ENCODE data around the gene FYCO1. TPM values are rescaled to one million over a fixed set of nuclear protein-coding genes. Genes with fewer than 3 reads are reported as not detected.

FYCO1 gene
- total and polyA plus RNA-seq, 9 of the 15 experiments (the other 6 are each of a cell fraction or from before 2014, with no cell fraction given), result 2.1 to 13.8 (median 7.4) TPM

DNA sequence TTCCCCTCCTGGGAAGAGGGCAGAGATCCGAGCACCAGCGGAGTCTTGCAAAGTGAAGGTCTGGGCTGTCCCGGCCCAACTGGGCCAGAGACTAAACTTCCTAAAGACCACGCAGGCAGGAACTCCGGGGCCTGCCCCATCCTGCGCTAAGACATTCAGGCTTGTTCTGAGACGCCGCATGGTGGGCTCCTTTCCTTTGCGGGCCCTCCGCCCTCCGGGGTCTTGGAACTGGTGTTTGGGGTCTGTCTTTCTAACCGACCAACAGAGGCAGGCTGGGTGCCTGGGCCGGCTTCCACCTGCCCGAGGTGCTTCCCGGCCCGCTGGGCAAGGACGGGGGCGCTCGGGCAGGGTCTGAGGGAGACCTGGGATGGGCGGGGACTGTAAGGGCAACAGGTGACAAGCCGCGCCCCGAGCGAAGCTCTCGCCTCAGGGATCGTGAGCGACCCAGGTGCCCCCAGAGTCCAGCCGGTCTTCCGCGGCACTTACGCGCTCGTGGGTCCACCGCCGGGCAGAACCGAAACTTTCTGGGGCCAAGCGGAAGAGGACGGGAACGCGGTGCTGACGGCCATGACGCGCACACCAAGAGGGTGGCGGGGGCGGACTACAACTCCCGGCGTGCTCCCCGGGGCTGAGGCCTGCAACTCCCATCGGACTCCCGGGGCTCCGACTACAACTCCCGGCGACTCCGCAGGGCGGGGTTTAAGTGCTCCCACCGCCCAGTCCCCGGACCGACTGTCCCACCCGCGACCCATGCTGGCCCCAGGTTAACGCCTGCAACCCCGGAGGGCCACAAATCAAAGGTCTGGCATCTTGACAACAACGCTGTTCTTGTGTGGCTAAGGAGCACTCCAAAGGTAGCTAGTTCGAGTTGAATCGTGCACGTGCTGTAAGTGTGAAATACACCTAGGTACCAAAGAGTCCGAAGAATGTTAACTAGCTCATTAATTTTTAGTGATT is at the start of gene FYCO1 (continued):
- TF ChIP-seq RB1 (IDR thresholded peaks at IDR 0.05; ENCODE audit: low read depth) (peak; percentile 70; the same call in 1 of the 2 replicates), ZNF316 (IDR thresholded peaks at IDR 0.05) (no peak), NONO (IDR thresholded peaks at IDR 0.05; ENCODE audit: low read depth in 2 of 2, low read length in 1 of 2) (no peak), ZNF324 (CRISPR knock-in tag; IDR thresholded peaks at IDR 0.05) (no peak), SMAD3 (CRISPR knock-in tag; conservative IDR thresholded peaks at IDR 0.05) (peak; percentile 25; the same call in 1 of the 2 replicates), SPI1 (IDR thresholded peaks at IDR 0.05; ENCODE audit: borderline replicate concordance, low read depth, low read length) (peak; percentile 31; the same call in 1 of the 2 replicates), ZNF445 (CRISPR knock-in tag; IDR thresholded peaks at IDR 0.05; ENCODE audit: low read depth) (0 out of 2 replicates have a peak, but pooled peaks have one; percentile 14), HLTF (IDR thresholded peaks at IDR 0.05) (no peak), RBBP5 (IDR thresholded peaks at IDR 0.05; ENCODE audit: borderline replicate concordance, insufficient read depth, low read length, poor library complexity, severe bottlenecking) (peak; percentile 90), POLR2B (IDR thresholded peaks at IDR 0.05; ENCODE audit: low read depth, partially characterized antibody) (peak; percentile 58), THRAP3 (IDR thresholded peaks at IDR 0.05; ENCODE audit: borderline replicate concordance) (no peak), HNRNPL (IDR thresholded peaks at IDR 0.05; ENCODE audit: low read depth, low read length) (no peak), SOX6 (IDR thresholded peaks at IDR 0.05) (peak; percentile 7; the same call in 1 of the 2 replicates), ZKSCAN3 (CRISPR knock-in tag; IDR thresholded peaks at IDR 0.05) (no peak), MBD2 (IDR thresholded peaks at IDR 0.05; ENCODE audit: borderline replicate concordance, low read depth) (peak; percentile 94), TEAD4 (IDR thresholded peaks at IDR 0.05; ENCODE audit: low read length) (no peak; the same call in 1 of the 2 replicates), TEAD4 (CRISPR knock-in tag; IDR thresholded peaks at IDR 0.05; ENCODE audit: borderline replicate concordance) (no peak)
- TF ChIP-seq, protein P1, sequence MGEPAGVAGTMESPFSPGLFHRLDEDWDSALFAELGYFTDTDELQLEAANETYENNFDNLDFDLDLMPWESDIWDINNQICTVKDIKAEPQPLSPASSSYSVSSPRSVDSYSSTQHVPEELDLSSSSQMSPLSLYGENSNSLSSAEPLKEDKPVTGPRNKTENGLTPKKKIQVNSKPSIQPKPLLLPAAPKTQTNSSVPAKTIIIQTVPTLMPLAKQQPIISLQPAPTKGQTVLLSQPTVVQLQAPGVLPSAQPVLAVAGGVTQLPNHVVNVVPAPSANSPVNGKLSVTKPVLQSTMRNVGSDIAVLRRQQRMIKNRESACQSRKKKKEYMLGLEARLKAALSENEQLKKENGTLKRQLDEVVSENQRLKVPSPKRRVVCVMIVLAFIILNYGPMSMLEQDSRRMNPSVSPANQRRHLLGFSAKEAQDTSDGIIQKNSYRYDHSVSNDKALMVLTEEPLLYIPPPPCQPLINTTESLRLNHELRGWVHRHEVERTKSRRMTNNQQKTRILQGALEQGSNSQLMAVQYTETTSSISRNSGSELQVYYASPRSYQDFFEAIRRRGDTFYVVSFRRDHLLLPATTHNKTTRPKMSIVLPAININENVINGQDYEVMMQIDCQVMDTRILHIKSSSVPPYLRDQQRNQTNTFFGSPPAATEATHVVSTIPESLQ (CRISPR knock-in tag; IDR thresholded peaks at IDR 0.05), result no peak
- TF ChIP-seq, protein P2, sequence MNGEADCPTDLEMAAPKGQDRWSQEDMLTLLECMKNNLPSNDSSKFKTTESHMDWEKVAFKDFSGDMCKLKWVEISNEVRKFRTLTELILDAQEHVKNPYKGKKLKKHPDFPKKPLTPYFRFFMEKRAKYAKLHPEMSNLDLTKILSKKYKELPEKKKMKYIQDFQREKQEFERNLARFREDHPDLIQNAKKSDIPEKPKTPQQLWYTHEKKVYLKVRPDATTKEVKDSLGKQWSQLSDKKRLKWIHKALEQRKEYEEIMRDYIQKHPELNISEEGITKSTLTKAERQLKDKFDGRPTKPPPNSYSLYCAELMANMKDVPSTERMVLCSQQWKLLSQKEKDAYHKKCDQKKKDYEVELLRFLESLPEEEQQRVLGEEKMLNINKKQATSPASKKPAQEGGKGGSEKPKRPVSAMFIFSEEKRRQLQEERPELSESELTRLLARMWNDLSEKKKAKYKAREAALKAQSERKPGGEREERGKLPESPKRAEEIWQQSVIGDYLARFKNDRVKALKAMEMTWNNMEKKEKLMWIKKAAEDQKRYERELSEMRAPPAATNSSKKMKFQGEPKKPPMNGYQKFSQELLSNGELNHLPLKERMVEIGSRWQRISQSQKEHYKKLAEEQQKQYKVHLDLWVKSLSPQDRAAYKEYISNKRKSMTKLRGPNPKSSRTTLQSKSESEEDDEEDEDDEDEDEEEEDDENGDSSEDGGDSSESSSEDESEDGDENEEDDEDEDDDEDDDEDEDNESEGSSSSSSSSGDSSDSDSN (IDR thresholded peaks at IDR 0.05; ENCODE audit: borderline replicate concordance in 1 of 2, low read depth in 2 of 2, low read length in 2 of 2), result peak; percentile 16 to 63; a peak in 1 of 4 replicates
- TF ChIP-seq, protein P3, sequence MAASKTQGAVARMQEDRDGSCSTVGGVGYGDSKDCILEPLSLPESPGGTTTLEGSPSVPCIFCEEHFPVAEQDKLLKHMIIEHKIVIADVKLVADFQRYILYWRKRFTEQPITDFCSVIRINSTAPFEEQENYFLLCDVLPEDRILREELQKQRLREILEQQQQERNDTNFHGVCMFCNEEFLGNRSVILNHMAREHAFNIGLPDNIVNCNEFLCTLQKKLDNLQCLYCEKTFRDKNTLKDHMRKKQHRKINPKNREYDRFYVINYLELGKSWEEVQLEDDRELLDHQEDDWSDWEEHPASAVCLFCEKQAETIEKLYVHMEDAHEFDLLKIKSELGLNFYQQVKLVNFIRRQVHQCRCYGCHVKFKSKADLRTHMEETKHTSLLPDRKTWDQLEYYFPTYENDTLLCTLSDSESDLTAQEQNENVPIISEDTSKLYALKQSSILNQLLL (CRISPR knock-in tag; IDR thresholded peaks at IDR 0.05; ENCODE audit: borderline replicate concordance), result no peak

Measured in K562 (cell line).